ENCODE results near the gene TP53I11. TPM values are rescaled to one million over a fixed set of nuclear protein-coding genes. Genes with fewer than 3 reads are reported as not detected.

Gene TP53I11
- total RNA-seq, 1 experiment from 2014 or later = 46.9 TPM

DNA sequence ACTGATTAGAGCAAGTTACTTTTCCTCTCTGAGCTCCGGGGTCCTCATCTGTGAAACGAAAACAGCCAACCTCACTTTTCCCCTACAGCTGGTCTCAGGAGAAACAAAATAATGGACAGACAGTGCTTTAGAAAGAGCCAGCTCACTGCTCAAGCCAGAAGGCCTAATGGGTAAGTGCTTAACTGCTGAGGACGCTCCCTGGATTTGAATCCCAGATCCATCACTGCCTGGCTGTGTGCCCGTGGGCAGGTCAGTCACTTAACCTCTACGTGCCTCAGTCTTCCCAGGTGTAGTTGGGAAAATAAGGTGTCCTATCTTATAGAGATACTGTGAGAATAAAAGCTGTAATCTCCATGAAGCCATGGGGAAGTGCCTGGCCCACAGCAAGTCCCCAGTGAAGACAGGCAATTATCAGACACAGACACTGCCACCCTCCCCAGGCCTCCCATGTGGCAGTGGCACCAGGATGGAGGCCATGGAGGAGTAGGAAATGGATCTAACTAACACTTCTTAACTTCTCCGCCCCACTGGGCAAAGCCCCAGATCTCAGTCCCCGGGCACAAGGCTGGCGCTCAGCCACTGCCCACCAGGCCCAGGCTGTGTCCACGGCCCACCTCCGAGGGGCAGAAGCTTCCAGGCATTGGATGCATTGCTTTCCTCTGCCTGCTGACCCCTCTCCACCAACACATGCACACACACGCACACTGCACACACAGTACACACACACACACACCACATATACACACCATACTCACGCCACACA lies 9.2 kb downstream of the TP53I11 start (continued):
- TF ChIP-seq SIN3A (IDR thresholded peaks at IDR 0.05; ENCODE audit: low read depth) = no peak

GRCh38 chr11:44940835-44941234 lies 9.8 kb downstream of the TP53I11 start:
- Histone ChIP-seq H3K4me2 (ENCODE audit: low read length) (no peak overlapping the region), H2AFZ (ENCODE audit: low read depth, low read length, poor library complexity, severe bottlenecking) (no peak overlapping the region), H3K4me1 (ENCODE audit: control insufficient read depth in 1 of 2, insufficient read depth in 2 of 2, low read length in 2 of 2) (no peaks in the 10 kb centered on the region), H4K20me1 (ENCODE audit: insufficient read depth) (no peaks in the 10 kb centered on the region), H3K79me2 (ENCODE audit: insufficient read depth, low read length) (peaks cover 4% of the 10 kb centered on the region; the same call in 1 of the 2 replicates), H3K9me2 (ENCODE audit: insufficient read depth) (no peaks in the 10 kb centered on the region), H3K4me3 (replicated peaks in 1 of 2; ENCODE audit: low read depth in 1 of 2, low read length in 2 of 2) (no peak overlapping the region), H3K27me3 (ENCODE audit: insufficient read depth, low read length) (no peaks in the 10 kb centered on the region), H3K36me3 (ENCODE audit: control insufficient read depth in 1 of 2, insufficient read depth in 2 of 2, low read length in 2 of 2) (no peaks in the 10 kb centered on the region; a peak in 1 of 4 replicates), H3K9me3 (ENCODE audit: control insufficient read depth in 1 of 2, insufficient read depth in 1 of 2, low read depth in 1 of 2, low read length in 2 of 2) (no peaks in the 10 kb centered on the region), H3K9ac (ENCODE audit: low read length) (no peak overlapping the region), H3K27ac (ENCODE audit: low read depth, low read length) (no peak overlapping the region)
- no peak for TF ChIP-seq MAX (IDR thresholded peaks at IDR 0.05)
- no peak for TF ChIP-seq SRF (IDR thresholded peaks at IDR 0.05; ENCODE audit: low read depth)
- no peak for TF ChIP-seq EZH2 (IDR thresholded peaks at IDR 0.05)
- no peak for TF ChIP-seq FOSL1 (IDR thresholded peaks at IDR 0.05; ENCODE audit: low read depth)
- no peak for TF ChIP-seq SIN3A (IDR thresholded peaks at IDR 0.05; ENCODE audit: low read depth)
- TF ChIP-seq YY1 (IDR thresholded peaks at IDR 0.05; ENCODE audit: extremely low read depth, insufficient replicate concordance, low read depth, low read length) = no peak
- TF ChIP-seq POLR2A (IDR thresholded peaks at IDR 0.05; ENCODE audit: borderline replicate concordance, extremely low read depth, insufficient read depth, insufficient read length) = no peak
- no peak for TF ChIP-seq CBX3 (IDR thresholded peaks at IDR 0.05; ENCODE audit: low read depth)
- no peak for TF ChIP-seq RAD21 (IDR thresholded peaks at IDR 0.05; ENCODE audit: low read depth)
- no peak for TF ChIP-seq EZH2phosphoT487 (IDR thresholded peaks at IDR 0.05; ENCODE audit: borderline replicate concordance)
- TF ChIP-seq, protein P1, sequence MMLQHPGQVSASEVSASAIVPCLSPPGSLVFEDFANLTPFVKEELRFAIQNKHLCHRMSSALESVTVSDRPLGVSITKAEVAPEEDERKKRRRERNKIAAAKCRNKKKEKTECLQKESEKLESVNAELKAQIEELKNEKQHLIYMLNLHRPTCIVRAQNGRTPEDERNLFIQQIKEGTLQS (IDR thresholded peaks at IDR 0.05) = no peak
- TF ChIP-seq POLR2AphosphoS5 (IDR thresholded peaks at IDR 0.05; ENCODE audit: low read depth, low read length) = no peak
- TF ChIP-seq ZBTB33 (IDR thresholded peaks at IDR 0.05; ENCODE audit: extremely low read depth, insufficient replicate concordance, low read length) = no peak
- no peak for TF ChIP-seq ZFX (IDR thresholded peaks at IDR 0.05)
- no peak for TF ChIP-seq ELF1 (IDR thresholded peaks at IDR 0.05; ENCODE audit: borderline replicate concordance, low read depth)
- ChIA-PET CTCF (interaction anchor here (1.3 to 7.0 kb wide), 2 partner anchors 10 to 163 kb away, joined by 5 to 236 read pairs; no protein-coding TSS in a partner anchor), POLR2A (no interaction called here), RAD21 (ENCODE audit: low non-redundant PET in 1 of 2, low total read pairs in 2 of 2, uncharacterized antibody in 2 of 2, unreplicated experiment in 2 of 2) (no interaction called here)
- intact Hi-C loops (cut with micrococcal nuclease) = no loop called here
- no TSS peak for BruUV-seq (replicated peaks)
- ATAC-seq = no peak
- DNase-seq (ENCODE audit: low read depth, low spot score) = no peak

All from HCT116 (cell line).